Heart left ventricle (tissue), 13 donors: ENCODE measurements around the gene NTRK1.

Experiments
- CTCF ChIP-seq, 12 donors: fragments of 200-600 bp; sonication (generic) in 4 of 12; IDR thresholded peaks; one replicate each; pipeline versions ENCODE4 v1.5.0 to v1.8.0; 2018 to 2022; ENCODE audit warnings: antibody characterized with exemption in 12 of 12, mild to moderate bottlenecking in 5 of 12
- POLR2A ChIP-seq, 2 donors: fragments of 450-650 bp; IDR thresholded peaks; one replicate each; pipeline ENCODE4 v1.6.1; 2017; ENCODE audit warnings: antibody characterized with exemption in 2 of 2, mild to moderate bottlenecking in 2 of 2, moderate library complexity in 2 of 2
- donor health status: ischemic (EF 13 %, LVEDD 7.1; RV severe dilation, severe dysfunction).
- donor health status: DM: no; HTN: yes; CAD: no.
- donor health status: DM: no; HTN: no; CAD: no.
- donor health status: ischemic (EF 25% LVEDD 6.9; RV normal size, moderate dysfunction).
- donor health status: ischemic (EF 25% LVEDD 5.7; RV mildly dilated, moderate dysfunction).
- donor health status: ischemic (EF 35%, LVEDD 5.7; RV mildly dilated, moderate dysfunction).
- donor health status: nonischemic (EF 11% LVEDD 7.7; RV severe dilation, severe dysfunction).
- donor health status: DM: yes; HTN: yes; CAD: no.
- donor health status: PGD.
- donor health status: ischemic (EF 29% LVEDD 5.4; RV normal size, mild dysfunction).
- donor health status: nonischemic (EF 23%, LVEDD 6.1; RV moderate dilation, normal function).

GRCh38 chr1:156860628-156861423 lies at the start of gene NTRK1:
- no peak for TF ChIP-seq CTCF (IDR thresholded peaks at IDR 0.05)
- TF ChIP-seq POLR2A (IDR thresholded peaks at IDR 0.05) = no peak
